ENCODE measurements around the gene TAPT1.

DNA sequence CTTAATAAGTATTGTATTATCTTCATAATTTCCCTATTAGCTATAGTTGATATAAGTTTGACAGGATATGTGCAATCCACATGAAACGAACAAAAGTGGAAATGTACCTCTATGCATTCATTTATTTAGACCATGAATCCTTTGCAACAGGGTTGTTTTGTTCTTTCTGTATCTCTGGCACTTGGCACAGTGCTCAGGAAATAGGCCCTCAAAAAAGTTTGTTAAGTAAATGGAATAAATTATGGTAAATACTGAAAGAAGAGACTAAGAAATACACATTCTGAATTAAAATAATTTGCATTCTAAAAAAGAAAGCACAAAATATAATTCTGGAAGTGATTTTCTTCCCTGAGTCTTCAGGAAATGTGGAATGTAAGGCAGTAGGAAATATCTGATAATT is 39.3 kb downstream of the TAPT1 start:
- TF ChIP-seq, protein P1, sequence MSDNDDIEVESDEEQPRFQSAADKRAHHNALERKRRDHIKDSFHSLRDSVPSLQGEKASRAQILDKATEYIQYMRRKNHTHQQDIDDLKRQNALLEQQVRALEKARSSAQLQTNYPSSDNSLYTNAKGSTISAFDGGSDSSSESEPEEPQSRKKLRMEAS (IDR thresholded peaks at IDR 0.05; ENCODE audit: insufficient read depth, insufficient read length), result no peak
- TF ChIP-seq CTCF (IDR thresholded peaks at IDR 0.05; ENCODE audit: extremely low read depth in 1 of 2, insufficient read depth in 1 of 2, low read depth in 1 of 2, low read length in 2 of 2) (no peak), POLR2AphosphoS5 (IDR thresholded peaks at IDR 0.05; ENCODE audit: insufficient read depth, low read depth, low read length) (no peak), POLR2A (IDR thresholded peaks at IDR 0.05; ENCODE audit: low read depth, low read length) (no peak)
